Liver (tissue), 3 donors: Measurements from ENCODE around the gene PES1.

Experiments
- ATF3 ChIP-seq: IDR thresholded peaks from 2 replicates; pipeline ENCODE4 v1.6.1; 2016; ENCODE audit warnings: antibody characterized with exemption
- EGR1 ChIP-seq, 2 donors: IDR thresholded peaks; 2 replicates each; pipeline ENCODE4 v1.6.1; 2016 to 2018; ENCODE audit warnings: antibody characterized with exemption in 2 of 2, low read depth in 2 of 2
- FOXA1 ChIP-seq: IDR thresholded peaks from 2 replicates; pipeline ENCODE4 v1.6.1; 2016; ENCODE audit warnings: antibody characterized with exemption
- JUND ChIP-seq, 2 donors: IDR thresholded peaks; 2 replicates each; pipeline ENCODE4 v1.6.1; 2016; ENCODE audit warnings: antibody characterized with exemption in 2 of 2
- MAX ChIP-seq: IDR thresholded peaks from 2 replicates; pipeline ENCODE4 v1.6.1; 2016; ENCODE audit warnings: antibody characterized with exemption
- RAD21 ChIP-seq, 2 donors: IDR thresholded peaks; 2 replicates each; pipeline ENCODE4 v1.6.1; 2016; ENCODE audit warnings: antibody characterized with exemption in 2 of 2, mild to moderate bottlenecking in 2 of 2
- SP1 ChIP-seq: IDR thresholded peaks from 2 replicates; pipeline ENCODE4 v1.6.1; 2018; ENCODE audit warnings: antibody characterized with exemption, mild to moderate bottlenecking
- TAF1 ChIP-seq: conservative IDR thresholded peaks from 2 replicates; pipeline ENCODE4 v1.6.1; 2016; ENCODE audit warnings: antibody characterized with exemption, mild to moderate bottlenecking
- YY1 ChIP-seq: IDR thresholded peaks from 2 replicates; pipeline ENCODE4 v1.6.1; 2016; ENCODE audit warnings: antibody characterized with exemption, mild to moderate bottlenecking
- TF ChIP-seq, protein P1 (sequence below): fragments of 150-350 bp; IDR thresholded peaks from 2 replicates; pipeline ENCODE4 v1.5.1; 2017; ENCODE audit warnings: improper control_type of control experiment, low read depth, low read length; ENCODE audit not compliant: missing input control
- TF ChIP-seq, protein P2 (sequence below): IDR thresholded peaks from 2 replicates; pipeline ENCODE4 v1.6.1; 2016; ENCODE audit warnings: antibody characterized with exemption
- donor health status: healthy.
- donor health status: healthy.

- TF ChIP-seq, protein P1, sequence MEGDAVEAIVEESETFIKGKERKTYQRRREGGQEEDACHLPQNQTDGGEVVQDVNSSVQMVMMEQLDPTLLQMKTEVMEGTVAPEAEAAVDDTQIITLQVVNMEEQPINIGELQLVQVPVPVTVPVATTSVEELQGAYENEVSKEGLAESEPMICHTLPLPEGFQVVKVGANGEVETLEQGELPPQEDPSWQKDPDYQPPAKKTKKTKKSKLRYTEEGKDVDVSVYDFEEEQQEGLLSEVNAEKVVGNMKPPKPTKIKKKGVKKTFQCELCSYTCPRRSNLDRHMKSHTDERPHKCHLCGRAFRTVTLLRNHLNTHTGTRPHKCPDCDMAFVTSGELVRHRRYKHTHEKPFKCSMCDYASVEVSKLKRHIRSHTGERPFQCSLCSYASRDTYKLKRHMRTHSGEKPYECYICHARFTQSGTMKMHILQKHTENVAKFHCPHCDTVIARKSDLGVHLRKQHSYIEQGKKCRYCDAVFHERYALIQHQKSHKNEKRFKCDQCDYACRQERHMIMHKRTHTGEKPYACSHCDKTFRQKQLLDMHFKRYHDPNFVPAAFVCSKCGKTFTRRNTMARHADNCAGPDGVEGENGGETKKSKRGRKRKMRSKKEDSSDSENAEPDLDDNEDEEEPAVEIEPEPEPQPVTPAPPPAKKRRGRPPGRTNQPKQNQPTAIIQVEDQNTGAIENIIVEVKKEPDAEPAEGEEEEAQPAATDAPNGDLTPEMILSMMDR, result no peak
- TF ChIP-seq SP1, result no peak
- no peak for TF ChIP-seq MAX
- TF ChIP-seq ATF3, result no peak
- TF ChIP-seq RAD21 (IDR thresholded peaks at IDR 0.05), result no peak
- no peak for TF ChIP-seq EGR1 (IDR thresholded peaks at IDR 0.05; ENCODE audit: low read depth in 2 of 2)
- TF ChIP-seq JUND (IDR thresholded peaks at IDR 0.05), result no peak
- TF ChIP-seq TAF1, result no peak
- TF ChIP-seq FOXA1, result no peak
- TF ChIP-seq, protein P2, sequence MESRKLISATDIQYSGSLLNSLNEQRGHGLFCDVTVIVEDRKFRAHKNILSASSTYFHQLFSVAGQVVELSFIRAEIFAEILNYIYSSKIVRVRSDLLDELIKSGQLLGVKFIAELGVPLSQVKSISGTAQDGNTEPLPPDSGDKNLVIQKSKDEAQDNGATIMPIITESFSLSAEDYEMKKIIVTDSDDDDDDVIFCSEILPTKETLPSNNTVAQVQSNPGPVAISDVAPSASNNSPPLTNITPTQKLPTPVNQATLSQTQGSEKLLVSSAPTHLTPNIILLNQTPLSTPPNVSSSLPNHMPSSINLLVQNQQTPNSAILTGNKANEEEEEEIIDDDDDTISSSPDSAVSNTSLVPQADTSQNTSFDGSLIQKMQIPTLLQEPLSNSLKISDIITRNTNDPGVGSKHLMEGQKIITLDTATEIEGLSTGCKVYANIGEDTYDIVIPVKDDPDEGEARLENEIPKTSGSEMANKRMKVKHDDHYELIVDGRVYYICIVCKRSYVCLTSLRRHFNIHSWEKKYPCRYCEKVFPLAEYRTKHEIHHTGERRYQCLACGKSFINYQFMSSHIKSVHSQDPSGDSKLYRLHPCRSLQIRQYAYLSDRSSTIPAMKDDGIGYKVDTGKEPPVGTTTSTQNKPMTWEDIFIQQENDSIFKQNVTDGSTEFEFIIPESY, result no peak
- TF ChIP-seq YY1, result no peak
Measured at GRCh38 chr22:30610299-30610698, 18.6 kb upstream of the PES1 start.
